KOPT-K1 (cell line): ENCODE results near the gene AMFR.

Experiments used
- H3K27ac ChIP-seq: fragments of 200-600 bp; sonication (generic); 2 replicates; pipeline ENCODE4 v1.5.1; 2016; ENCODE audit warnings: antibody characterized with exemption, mild to moderate bottlenecking, low read depth, low read length; ENCODE audit not compliant: poor library complexity, severe bottlenecking
- H3K36me3 ChIP-seq: fragments of 200-600 bp; sonication (generic); 2 replicates; pipeline ENCODE4 v1.5.1; 2017; ENCODE audit warnings: antibody characterized with exemption, mild to moderate bottlenecking, low read length, moderate library complexity; ENCODE audit not compliant: insufficient read depth
- H3K9me3 ChIP-seq: fragments of 200-600 bp; sonication (generic); 2 replicates; pipeline ENCODE4 v1.5.1; 2017; ENCODE audit warnings: antibody characterized with exemption, low read length, mild to moderate bottlenecking; ENCODE audit not compliant: insufficient read depth, poor library complexity, severe bottlenecking

Gene AMFR

DNA sequence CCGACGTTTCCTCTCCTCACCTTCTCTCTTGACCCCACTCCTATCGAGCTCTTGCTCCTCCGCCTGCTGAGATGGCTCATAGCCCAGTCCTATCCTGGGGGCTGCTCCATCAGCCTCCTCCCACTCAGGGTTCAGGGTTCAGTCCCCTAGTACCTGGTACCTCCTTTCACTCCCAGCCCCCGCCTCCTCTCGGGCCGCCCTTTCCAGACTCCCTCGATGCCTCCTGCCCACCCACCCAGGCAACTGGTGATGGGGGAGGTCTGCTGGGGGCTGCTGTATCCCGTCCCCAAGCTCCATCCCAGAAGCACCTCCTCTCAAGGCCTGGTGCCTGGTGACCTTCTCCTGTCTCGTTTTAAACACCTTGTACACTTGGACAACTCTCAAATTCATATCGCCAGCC lies 93.9 kb downstream of the AMFR start:
- Histone ChIP-seq H3K9me3 (no peaks in the 10 kb centered on the region), H3K27ac (no peak overlapping the region), H3K36me3 (no peaks in the 10 kb centered on the region)

GRCh38 chr16:56330476-56330875 lies 94.9 kb downstream of the AMFR start:
- no peaks in the 10 kb centered on the region for H3K9me3 ChIP-seq
- no peaks in the 10 kb centered on the region for H3K36me3 ChIP-seq
- no peak overlapping the region for H3K27ac ChIP-seq

DNA sequence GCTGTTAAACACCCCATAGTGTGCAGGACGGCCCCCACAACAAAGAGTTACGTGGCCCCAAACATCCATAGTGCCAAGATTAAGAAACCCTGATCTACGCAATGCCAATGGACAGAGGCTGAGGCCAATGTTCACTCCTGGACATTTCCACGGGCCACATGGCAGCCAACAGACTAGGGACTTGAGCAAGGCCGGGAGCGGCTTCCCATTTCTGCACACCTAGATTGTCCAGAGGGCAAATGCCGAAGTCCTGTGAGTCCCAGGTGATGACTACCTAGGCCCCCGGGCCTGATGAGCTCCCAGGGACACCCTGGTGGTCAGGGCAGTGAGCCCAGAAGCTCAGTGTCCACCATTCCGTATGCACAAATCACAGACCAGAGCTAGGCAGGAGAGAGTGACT lies 95.5 kb downstream of the AMFR start:
- no peaks in the 10 kb centered on the region for H3K9me3 ChIP-seq
- H3K36me3 ChIP-seq: no peaks in the 10 kb centered on the region
- no peak overlapping the region for H3K27ac ChIP-seq

DNA sequence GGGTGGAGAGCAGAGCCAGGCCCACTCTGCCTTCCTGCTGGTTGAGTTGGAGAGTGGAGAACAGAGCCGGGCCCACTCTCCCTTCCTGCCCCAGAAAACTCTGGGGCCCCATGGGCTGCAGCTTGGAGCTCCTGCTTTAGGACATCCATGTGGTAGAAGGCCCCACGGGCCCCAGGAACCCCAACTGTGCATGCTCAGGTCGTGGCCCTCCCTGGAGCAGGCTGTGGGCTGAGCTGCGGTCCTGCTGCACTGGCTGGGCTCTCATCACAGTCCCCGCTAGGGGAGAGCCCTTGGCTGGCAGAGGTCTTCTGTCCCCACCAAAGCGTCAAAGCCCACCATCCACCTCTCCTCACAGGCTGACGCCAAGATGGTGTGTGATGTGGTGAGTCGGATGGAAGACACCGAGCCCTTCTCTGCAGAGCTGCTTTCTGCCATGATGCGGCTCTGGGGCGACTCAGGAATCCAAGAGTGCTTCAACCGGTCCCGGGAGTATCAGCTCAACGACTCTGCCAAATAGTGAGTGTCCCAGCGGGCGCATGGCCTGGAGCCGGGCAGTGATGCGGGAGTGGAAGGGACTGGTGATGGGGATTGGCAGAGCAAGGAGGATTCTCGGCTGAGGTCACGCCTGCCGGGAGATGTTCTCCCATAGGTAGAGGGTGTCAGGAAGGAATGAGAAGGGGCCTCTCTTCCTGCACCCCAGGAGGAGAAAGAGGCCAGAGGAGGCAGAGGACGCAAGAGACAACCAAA lies 96.9 kb downstream of the AMFR start:
- no peak overlapping the region for H3K27ac ChIP-seq
- no peaks in the 10 kb centered on the region for H3K9me3 ChIP-seq
- H3K36me3 ChIP-seq: no peaks in the 10 kb centered on the region

DNA sequence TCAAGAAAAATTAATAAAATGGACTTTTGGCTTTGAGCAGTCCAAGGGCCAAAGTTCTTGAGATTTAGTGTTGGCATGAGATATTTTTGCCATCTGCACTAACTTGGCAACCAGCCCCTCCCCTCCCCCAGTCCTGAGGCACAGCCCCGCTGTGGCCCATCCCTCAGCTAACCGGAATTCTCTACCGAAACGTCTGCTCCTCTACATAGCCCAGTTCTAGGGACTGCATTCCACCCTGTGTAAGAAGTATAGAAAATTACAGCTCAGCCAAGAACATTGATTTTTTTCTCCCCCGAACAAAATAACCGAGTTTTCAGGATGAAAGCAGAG lies 97.5 kb downstream of the AMFR start:
- no peaks in the 10 kb centered on the region for H3K9me3 ChIP-seq
- H3K27ac ChIP-seq: no peak overlapping the region
- no peaks in the 10 kb centered on the region for H3K36me3 ChIP-seq

DNA sequence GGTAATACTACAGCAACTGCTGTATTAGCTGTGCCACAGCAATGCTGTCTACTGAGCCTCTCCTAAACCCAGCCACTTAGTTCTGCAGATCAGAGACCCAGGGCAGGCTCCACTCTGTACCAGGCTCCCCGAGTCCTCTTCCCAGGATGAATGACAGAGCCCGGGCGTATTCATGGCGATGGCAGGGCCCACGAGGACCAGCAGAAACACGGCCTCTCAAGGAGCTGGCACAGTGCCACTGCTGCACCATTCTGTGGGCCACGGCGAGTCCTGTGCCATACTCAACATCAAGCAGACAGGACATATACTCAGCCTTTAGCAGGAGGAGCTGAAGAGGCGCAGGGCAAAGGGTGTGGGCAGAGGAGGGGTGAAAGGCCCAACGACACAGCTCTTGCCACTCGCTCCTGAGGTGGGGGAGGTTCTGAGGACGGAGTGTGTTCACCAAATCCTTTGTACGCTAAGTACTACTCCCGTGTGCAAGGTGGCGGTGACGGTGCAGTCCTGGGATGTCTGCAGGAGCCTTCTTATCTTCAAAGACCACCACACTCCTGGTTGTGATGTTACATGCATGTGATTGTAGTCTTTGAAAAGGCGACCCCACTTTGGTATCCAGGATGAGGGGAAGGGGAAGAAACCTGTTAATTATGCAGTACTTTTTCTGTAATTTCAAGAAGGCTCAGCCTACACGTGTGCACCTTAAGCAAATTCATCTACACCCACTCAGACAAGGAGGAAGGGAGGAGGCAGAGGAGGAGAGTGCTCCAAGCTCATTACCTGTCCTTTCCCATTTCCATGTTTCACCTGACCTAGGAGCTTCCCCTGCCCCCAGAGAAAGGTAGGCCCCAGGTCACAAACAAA lies 98.0 kb downstream of the AMFR start:
- Histone ChIP-seq H3K27ac (no peak overlapping the region), H3K9me3 (no peaks in the 10 kb centered on the region), H3K36me3 (no peaks in the 10 kb centered on the region)

DNA sequence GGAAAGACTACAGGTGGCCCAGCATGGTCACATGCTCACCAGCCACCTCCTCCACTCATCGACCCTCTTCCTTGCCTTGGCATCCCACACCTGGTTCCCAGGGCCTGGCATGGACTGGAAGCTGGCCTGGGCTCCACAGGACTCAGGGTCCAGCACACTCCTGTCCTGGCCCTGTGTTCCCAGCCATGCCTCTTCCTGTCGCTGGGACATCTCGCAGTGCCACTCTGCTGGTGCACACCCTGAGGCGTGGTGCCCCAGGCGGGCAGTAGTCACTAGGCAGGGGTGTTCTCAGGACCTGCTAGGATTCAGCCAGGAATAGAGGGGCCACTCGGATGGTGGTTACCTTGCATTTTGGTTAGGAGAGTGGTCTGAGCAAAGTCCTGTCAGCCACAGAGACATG lies 99.4 kb downstream of the AMFR start:
- Histone ChIP-seq H3K36me3 (no peaks in the 10 kb centered on the region), H3K27ac (no peak overlapping the region), H3K9me3 (no peaks in the 10 kb centered on the region)

GRCh38 chr16:56324406-56324805 lies 100.9 kb downstream of the AMFR start:
- no peak overlapping the region for H3K27ac ChIP-seq
- H3K36me3 ChIP-seq: no peaks in the 10 kb centered on the region
- no peaks in the 10 kb centered on the region for H3K9me3 ChIP-seq

DNA sequence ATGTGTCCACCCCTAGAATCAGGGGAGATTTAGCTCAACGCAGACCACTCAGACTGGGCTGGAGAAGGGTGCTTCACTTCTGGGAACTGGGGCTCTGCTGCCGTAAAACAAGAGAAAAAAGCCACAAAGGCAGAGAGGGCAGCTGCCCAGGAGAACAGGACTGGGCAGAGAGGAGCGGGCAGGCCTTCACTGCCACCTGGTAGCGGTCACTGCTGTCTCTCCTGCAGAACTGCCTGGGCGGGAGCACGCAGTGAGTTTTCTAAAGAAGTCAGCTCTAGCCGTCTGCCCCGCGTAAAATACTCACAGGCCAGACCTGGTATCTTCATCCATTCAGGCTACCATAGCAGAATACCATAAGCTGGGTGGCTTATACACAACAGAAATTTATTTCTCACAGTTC lies 103.8 kb downstream of the AMFR start:
- Histone ChIP-seq H3K27ac (no peak overlapping the region), H3K9me3 (no peaks in the 10 kb centered on the region), H3K36me3 (no peaks in the 10 kb centered on the region)

DNA sequence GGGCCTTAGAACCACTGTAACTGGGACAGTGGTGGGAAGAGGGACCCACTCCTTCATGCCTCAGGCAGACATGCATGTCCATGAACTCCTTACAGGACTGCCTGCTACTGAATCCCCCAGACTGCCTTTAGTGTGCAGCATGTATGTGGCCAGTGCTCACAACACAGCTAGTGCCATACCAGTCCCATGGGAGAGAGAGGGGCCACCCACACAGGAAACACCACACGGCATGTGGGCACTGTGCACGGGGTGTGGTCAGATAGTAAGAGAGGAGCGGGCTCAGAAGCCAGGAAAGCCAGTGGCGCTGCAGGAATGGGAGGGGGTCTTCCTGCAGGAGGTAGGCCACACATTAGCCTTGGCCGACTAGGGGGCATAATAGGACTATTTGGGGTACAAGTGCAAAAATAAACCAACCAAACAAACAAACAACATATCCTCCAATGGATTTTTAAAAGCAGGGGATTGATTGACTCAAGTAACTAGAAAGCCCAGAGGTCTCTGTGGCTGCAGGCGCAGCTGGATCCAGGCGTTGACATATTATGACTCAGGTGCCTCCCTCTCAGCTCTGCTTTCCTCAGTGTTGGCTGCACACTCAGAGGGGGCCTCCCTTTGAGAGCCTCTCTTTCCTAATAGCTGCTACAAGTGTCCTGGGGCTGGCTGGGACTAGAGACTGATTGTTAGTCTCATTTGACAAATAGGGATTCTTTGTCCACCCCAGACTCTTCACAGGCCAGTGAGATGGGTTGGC lies 104.4 kb downstream of the AMFR start:
- Histone ChIP-seq H3K9me3 (no peaks in the 10 kb centered on the region), H3K36me3 (no peaks in the 10 kb centered on the region), H3K27ac (no peak overlapping the region)

DNA sequence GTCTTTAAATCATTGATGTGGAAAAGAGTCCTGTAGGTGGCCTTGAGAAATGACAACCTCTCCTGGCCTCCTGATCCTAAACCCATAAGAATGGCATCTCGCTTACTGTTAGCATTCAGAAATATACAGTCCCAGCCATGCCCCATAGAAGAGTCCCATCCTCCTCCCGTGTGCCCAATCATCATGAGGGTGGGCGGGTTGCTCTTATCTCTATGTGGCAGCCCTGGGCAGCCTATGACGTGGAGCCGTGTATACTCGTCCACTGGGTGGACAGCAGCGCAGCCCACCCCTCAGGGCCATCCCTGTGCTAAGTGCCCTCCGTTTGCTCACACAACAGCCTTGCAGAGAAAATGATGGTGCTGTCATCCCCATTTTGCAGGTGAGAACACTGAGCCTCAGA lies 105.3 kb downstream of the AMFR start:
- H3K27ac ChIP-seq: no peak overlapping the region
- H3K36me3 ChIP-seq: no peaks in the 10 kb centered on the region
- no peaks in the 10 kb centered on the region for H3K9me3 ChIP-seq

GRCh38 chr16:56319376-56319775 lies 106.0 kb downstream of the AMFR start:
- no peaks in the 10 kb centered on the region for H3K9me3 ChIP-seq
- no peaks in the 10 kb centered on the region for H3K36me3 ChIP-seq

GRCh38 chr16:56318827-56319140 lies 106.6 kb downstream of the AMFR start:
- H3K9me3 ChIP-seq: no peaks in the 10 kb centered on the region
- H3K36me3 ChIP-seq: no peaks in the 10 kb centered on the region
- no peak overlapping the region for H3K27ac ChIP-seq

More at GRCh38 chr16:56319376-56319775, 106.0 kb downstream of the AMFR start:
- no peak overlapping the region for H3K27ac ChIP-seq

DNA sequence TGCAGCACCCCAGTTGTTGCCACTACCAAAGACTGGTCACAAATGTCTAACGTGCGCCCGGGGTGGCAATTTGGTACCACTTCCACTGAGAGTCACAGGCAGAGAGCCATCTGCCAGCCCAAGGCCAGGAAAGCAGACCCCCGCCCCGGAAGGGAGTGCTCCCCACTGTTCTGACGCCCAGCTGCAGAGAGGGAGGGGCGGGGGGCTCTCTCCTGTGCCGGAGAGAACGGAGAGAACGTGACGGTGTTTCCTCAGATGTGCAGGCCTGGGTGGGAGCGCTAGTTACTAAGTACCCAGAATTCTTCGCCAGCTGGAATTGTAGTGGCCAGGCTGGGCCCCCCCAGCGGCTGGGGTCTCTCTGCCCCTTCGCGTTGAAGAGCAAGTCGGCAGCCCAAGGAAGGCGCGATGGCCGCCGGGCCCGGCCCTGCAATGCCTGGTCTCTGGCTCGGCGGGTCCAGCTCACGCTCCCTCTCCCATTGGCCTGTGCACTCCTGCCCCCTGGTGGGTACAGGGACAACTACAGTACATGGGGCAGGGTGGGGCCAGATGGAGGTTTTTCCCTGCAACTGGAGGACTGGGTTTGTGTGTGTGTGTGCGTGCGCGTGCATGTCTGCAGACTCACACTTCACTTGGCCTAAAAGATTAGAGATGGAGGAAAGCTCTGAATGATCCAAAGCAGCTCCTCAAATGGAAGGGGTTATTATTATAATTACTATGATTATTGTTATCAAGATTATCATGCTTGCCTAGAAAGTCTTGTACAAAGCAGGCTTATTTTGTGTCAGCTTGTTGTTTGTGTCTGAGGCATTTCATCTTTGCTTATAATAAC lies 107.1 kb downstream of the AMFR start:
- Histone ChIP-seq H3K27ac (no peak overlapping the region), H3K9me3 (no peaks in the 10 kb centered on the region), H3K36me3 (no peaks in the 10 kb centered on the region)

GRCh38 chr16:56316545-56316944 lies 108.8 kb downstream of the AMFR start:
- Histone ChIP-seq H3K9me3 (no peaks in the 10 kb centered on the region), H3K27ac (no peak overlapping the region), H3K36me3 (no peaks in the 10 kb centered on the region)
